Measurements from ENCODE around the gene PRRG3.

The PRRG3 gene

DNA sequence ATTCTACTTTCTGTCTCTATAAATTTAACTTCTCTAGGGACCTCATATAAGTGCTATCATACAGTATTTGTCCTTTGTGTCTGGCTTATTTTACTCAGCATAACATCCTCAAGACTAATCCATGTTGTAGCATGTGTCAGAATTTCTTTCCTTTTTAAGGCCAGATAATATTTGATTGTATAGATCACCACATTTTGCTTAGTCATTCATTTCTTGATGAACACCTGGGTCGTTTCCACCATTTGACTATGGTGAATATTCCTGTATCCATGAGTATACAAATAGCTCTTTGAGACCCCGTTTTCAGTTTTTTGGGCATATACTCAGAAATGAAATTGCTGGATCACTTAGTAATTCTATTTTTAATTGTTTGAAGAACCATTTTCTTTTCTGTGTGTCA is 51.2 kb downstream of the PRRG3 start:
- no peak for FAIRE-seq

DNA sequence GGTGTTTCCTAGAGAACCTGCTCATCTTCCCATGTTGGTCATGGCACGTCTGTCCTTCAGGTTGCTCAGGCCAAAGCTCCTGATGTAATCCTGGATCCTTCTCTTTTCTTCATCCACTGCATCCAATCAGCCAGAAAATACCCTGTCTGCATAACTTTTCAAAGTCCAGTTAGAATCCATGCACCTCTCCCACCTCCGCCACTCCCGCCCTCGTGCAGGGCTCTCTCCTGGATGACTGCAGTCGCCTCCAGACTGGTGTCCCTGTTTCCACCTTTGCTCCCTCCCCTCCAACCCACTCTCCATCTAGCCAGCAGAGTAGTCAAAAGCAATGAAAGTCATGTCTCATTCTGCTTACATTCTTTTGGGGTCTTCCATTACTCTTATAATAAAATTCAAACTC is 55.3 kb downstream of the PRRG3 start:
- no peak for FAIRE-seq

DNA sequence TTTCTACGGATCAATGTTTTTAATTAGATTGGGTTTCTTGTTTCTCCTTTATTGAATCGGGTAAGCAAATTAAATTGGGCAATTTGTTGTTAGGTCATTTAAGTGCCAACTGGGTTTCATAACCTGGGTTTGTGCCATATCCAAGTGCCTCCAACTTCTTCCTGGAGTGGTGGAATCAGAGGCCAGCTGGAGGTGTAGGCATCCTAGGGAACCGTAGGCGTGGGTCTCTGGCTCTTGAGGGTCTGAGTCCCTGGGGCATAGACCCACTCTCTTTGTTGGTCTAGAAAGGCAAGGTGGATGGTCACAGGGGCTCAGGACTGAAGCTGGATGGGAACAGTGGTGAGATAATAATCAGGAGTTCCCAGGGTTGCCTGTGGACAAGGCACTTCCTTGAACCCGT is 57.6 kb downstream of the PRRG3 start:
- no peak for FAIRE-seq

DNA sequence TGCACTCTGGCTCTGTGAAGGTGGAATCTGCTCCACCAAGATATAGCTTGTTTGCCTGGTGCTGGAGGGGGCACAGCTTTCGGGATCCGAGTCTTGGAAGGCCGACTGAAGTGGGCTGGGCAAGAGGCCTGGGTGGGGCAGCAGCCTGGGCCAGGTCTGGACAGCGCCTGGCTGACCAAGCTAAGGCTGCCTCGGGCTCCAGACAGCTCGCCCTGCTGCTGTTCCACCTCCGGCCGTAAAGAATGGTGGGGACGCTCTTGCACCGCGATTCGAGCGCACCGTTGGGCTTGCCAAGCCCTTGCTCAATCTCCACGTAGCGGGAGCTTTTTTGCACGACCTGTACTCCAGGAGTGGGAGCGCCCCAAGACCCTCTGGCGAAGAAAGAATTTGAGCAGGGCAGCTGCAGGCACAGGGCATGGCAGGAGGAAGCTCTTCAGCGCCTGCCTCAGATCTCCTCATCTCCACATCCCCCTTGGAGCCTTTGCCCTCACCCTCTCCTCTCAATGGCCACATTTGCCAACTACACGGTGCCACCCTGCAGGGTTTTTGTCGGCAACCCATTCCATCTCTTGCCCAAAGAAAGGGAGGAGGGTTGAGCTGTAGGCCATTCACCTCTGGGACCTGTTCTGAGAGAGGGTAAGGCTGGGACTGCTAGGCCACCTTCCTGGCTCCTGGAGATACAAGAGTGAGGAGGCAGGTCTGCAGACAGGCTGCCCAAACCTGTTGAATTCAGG is 58.2 kb downstream of the PRRG3 start:
- no peak for FAIRE-seq

DNA sequence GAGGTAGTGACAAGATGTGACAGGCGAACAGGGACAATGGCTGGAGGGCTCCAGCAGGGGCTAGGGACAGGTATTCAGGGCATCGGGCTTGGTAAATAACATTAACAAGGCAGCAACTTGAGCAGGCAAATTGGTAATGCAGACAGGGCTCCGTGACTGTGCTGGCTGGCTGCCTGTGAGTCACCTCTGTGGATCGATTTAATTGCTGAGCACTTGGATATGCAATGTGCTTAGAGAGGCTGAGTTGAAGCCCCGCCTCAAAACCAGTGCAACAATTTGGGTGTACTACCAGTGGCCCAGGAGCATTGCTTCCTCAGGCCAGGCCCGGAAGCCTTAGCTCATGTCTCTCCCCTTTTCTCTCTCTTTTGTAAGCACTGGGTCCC is 58.8 kb downstream of the PRRG3 start:
- FAIRE-seq = no peak

DNA sequence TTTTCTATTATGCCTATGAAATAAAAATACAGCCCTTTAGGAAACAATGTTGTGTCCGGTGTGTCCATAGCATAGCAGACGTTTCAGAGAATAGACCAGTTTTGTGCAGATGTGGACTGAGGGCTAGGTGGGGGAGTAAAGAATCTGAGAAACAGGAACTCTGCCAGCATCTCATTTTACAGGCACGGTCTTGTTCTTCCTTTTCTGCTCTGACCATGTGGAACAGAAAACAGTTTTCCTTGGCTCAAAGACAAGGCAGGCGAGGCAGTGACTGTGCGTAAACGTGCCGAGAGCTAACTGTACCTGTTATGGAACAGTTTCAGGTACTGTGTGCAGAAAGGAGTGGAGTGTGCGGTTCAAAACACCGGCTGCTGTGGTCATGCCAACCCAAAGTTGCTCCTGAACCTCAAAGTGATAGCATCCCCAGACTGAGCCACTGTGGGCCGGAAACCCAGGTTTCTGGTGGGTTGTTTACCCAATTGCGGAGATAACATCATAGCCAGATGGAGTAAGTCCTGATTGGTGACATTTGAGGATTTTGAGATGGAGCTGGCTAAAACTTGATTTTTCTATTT is 59.5 kb downstream of the PRRG3 start:
- FAIRE-seq = no peak

Data from G401.6 (cell line).